Anterior cingulate cortex (tissue), 58 donors: ENCODE results near the gene NPAS3.

Source experiments
- DNase-seq, 58 donors: peaks; one replicate each; lab custom pipeline; 2025; lab: John Stamatoyannopoulos, UW

The NPAS3 gene

DNA sequence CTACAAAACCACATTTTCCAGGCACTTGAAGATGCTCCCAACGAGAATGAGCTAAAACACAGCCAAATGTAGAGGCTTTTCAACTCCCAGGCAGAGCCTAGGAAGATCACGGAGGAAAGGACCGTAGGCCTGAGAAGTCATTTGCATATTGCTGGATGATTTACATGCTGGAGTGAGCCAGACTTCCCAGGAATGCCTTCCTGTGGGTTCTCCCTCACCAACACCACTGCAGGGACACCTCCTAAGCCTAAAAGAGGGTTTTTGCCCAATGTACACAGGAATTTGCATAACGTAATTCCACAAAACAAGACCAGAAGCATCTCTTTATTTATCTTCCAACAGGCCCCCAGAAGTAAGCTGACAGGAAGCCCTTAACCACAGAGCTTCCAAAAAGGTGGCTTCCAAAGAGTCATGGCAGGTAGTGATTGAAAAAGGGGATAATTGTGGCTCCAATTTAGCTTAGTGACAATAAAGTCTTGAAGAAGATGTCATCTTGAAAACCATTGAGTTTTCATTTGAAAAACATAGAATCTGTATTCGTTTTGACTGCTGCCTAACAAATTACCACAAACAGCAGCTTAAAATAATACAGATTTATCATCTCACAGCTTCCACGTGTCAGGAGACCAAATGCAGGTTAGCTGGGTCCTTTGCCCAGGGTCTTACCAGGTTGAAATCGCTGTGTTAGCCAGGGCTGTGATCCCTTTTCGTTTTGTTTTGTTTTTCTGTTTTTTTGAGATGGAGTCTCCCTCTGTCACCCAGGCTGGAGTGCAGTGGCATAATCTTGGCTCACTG, 896.0 kb downstream of the NPAS3 start:
- no peak for DNase-seq

DNA sequence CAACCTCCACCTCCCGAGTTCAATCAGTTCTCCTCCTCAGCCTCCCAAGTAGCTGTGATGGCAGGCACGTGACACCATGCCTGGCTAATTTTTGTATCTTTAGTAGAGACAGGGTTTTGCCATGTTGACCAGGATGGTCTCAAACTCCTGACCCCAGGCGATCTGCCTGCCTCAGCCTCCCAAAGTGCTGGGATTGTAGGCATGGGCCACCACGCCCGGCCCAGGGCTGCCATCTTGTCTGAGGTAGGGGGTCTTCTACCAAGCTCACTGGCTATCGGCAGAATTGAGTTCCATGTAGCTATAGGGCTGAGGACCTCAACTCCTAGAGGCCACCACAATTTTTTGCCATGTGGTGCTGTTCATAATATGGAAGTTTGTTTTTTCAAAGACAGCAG, 896.6 kb downstream of the NPAS3 start:
- DNase-seq: no peak

DNA sequence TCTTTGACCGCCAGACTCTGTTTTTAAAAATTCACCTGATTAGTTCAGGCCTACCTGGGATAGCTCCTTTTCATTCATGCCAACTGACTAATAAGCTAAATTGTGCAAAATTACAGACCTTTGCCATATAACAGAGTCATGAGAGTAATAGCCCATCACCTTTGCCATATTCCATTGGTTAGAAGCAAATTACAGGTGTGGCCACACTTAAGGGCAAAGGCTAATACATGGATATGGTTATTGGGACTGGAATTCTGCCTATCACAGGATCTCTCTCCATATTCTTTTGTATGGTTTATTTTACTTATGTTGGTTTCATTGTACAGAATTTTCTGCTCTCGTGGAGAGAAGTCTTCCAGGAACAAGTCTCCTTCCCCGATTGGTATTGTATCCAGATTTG, 897.0 kb downstream of the NPAS3 start:
- DNase-seq: no peak

DNA sequence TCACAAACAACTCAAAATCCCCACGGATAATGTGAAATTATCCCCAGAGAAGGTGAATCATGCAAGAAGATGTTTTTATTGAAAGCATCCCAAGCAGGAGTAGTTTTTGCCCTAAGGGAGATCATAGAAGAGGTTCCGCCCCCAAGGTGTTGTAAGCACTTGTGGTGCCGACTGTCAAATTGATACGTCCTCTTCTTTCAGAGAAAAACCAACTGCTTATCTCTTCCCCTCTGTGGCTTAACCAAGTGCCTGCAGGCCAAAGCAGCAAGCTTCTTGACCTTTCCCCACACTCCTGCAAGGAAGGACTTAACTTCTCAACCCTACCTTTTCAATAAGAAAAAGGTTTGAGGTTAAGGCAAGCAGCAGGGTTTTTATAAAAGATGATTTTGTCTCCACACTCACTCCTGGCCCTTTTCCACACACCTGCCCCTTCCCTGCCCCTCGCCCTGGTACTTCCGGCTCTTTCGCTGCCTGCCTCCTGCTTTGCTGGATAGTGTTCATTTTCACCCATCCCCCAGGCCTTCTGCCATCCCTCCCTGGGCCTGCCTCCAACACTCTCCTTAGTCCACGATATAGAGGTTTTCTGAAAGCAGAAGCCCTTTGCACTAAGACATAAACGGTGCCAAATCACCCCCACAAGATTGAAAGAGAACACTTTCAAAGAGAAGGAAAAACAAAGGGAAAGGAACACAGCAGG, 897.7 kb downstream of the NPAS3 start:
- DNase-seq: peak in 32 of 58 donors; percentile 2 to 56 (median 22)

DNA sequence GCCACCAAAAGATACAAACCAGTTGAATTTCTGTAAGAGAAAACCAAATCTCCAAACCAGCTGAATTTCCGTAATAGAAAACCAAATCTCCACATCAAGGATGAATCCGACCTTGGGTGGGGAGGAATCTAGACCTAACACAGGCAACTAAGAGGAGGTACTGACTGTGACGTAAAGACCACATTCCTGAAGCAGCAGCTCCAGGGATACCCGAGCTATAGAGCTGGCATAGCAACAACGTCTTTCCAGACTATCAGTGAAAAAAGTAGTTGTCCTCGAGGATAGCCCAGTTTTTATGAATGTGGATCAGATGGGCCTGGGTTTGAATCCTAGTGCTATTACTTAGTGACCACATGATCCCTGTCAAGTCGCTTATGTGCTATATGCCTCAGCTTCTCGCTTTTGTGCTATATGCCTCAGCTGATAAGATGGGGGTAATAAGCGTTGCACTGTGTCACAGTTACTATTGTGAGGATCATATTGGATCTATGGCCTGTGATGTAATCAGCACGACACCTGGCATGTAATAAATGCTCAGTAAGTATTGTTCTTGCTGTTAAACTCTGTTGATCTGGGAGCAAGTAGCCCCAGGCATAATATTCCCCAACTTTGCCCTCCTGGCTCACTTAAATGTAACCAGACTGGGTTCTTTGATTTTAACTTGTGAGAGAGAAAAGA, 898.4 kb downstream of the NPAS3 start:
- no peak for DNase-seq

DNA sequence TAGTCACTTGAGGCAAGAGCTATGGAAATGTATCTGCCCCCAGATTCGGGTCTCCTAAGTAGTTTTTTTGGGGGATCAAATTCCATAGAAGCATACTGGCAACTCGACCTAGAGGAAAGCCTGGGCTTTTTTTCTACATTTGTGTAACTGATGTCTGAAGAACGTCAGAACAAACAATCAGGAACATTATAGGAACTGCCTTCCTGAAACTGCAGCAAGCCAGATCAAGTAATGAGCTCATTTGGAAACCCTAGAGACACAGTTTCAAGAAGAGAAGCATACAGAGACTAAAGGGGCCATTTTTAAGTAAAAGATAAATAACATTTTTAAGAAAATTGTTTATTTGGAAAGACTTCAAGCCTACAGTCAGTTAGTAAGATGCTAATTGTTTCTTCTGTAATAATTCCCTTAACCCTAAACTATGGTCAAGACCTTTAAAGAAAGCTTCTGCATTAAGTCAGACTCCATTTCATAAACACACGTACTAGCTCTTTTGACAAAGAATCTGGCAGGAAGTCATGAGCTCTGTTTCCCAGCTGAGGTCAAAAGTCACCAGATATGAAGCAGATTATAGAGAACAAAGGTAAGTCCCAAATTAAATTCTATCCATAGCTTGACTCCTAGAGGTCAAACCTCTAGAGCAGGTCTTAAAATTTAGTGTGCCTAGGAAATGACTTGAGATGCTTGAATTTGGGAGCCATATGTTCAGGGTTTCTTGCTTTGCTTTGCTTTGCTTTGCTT, 899.4 kb downstream of the NPAS3 start:
- no peak for DNase-seq

DNA sequence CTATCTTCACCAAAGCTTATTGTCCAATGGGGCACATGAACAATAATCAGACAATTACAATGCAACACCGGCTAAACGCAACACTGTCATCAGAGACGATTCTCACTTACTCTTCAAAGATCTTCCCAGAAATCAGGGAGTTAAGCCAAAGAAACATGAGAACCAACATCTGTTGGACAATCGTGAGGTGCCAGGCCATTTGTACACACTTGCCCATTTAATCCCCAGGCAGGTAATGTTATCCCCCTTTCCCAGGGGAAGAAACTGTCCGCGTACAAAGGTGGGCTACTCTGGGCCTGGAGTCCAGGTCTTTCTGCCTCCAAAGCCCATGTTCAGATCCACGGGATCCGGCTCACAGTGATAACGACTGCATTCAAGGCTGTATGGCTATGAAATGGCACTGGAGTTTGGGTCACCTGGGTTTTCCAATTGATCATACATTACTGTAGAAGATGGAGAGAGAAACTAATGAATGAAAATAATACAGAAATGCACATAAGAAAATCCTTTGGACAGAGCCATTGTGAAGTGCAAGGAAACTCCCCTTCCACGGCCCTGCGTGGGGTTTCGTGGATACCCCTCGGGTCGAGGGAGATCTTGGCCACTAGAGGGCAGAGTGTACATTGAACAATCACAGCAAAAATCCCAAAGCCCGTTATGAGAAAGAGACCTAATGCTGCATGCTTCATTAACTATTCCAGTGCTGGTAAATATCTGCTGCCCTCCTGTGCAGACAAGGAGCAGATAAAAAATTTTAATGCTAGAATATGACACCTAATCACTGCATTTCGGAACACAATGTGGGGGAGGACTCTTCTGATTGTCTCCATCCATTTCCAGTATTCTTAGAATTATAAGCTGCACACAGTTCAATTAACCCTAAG, 900.8 kb downstream of the NPAS3 start:
- DNase-seq: peak in 45 of 58 donors; percentile 0 to 70 (median 31)

DNA sequence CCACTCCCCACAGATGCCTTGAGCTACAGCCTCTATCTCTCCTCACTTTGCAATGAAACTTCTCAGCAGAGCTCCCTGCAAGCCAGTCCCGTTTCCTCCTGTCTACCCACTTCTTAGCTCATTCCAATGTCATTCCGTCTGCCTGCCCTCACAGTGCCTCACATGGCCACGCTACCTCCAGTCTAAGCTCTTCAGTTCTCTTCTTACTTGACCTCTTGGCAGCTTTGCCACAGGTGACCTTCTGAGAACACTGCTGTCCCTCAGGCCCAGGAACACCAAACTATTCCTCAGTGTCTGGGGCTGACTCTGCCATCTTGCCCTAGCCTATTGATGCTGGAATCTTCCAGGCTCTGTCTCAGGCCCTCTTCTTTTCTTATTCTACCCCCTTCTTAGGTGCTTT, 902.1 kb downstream of the NPAS3 start:
- no peak for DNase-seq

DNA sequence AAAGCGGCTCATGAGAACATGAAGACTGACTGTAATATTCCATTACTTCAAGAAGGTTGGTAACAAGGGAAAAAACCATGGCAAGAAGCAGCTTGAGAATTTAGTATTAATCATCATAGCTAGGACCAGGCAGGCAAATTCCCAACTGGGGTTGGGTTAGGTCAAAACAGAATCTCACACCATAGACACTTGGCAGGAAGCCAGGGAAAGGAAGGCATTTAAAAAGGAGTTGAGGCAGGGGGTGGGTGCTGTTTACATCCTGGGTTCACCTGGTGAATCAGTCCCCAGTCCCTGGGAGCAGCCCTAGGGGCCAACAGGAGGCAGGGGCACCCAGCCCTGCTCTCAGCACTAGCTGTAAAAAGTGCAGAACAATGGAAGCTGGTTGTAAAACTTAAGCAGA, 903.6 kb downstream of the NPAS3 start:
- DNase-seq: no peak

DNA sequence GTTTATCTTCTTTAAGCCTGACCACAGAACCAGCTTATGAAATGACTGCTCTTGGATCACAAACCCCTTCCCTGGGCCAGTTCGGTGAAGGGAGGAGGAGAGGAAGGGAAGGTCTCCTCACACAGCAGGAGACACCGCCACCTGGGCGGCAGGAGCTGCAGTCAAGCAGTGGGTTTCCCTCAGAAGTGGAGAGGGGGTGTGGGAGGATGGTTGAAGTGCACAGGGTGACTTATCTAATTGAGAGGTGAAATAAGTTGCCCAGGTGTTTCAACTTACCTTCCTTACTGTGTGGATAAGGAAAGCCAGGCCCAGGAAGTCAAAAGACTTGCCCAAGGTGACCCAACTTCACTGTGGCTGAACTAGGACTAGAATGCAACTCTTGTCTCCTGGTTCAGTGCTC, 905.4 kb downstream of the NPAS3 start:
- no peak for DNase-seq

DNA sequence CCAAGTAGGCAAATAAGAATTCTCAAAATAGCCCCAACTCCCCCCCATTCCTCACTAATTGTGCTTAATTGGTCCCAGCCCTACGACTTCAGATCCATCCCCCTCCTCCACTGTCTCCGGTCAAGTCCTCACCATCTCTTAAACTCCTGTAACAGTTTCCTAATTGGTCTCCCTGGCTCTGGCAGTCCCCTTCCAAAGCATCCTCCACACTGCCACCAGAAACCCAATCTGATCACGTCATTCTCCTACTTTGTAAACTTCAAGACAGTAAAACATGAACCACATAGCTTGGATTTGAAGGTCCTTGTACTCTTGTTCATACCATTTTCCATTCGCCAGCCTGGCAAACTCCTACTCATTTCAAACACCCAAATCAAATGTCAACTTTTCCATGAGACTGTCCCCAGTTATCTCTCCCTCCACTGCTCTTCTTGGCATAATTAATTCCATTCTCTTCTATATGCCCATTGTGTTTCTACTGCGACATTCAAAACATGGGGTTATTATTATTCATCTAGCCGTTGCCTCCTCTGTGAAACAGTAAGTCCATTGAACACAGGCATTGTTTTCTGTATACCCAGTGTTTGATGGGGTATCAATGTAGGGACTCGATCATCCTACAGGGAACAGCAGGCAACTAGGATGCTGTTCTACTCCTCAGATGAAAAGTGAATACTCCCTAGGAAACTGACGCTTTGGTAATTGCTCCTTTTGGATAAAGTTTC, 907.6 kb downstream of the NPAS3 start:
- peak in 11 of 58 donors; percentile 5 to 81 (median 29) for DNase-seq

DNA sequence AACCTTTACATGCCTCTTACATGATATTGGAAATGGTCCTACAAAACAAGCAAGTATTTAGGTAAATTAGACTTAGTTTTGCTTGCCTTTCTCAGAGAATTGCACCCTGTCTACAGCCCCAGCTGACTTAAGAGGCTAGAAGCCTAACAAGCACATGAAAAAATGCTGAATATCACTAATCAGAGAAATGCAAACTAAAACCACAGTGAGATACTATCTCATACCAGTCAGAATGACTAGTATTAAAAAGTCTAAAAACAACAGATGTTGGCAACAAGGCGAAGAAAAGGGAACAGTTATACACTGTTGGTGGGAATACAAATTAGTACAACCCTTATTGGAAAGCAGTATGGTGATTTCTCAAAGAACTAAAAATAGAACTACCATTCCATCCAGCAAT, 908.4 kb downstream of the NPAS3 start:
- no peak for DNase-seq

DNA sequence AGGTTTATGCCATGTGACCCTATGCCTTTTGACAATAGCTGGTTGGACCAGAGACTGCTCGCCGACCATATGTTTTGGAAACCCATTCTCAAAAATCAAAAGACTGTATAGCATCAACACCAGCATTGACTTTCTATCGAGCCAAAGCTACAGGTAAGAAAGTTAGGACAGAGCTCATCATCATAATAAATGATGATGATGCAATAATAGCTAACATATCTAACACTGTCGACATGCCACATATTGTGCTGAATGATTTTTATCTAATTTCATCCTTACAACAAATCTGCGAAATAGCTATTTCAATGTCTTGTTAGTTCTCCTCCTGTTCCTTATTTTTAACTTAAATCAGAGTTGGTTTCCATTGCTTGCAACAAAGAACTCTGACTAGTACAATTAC, 909.3 kb downstream of the NPAS3 start:
- DNase-seq: no peak

DNA sequence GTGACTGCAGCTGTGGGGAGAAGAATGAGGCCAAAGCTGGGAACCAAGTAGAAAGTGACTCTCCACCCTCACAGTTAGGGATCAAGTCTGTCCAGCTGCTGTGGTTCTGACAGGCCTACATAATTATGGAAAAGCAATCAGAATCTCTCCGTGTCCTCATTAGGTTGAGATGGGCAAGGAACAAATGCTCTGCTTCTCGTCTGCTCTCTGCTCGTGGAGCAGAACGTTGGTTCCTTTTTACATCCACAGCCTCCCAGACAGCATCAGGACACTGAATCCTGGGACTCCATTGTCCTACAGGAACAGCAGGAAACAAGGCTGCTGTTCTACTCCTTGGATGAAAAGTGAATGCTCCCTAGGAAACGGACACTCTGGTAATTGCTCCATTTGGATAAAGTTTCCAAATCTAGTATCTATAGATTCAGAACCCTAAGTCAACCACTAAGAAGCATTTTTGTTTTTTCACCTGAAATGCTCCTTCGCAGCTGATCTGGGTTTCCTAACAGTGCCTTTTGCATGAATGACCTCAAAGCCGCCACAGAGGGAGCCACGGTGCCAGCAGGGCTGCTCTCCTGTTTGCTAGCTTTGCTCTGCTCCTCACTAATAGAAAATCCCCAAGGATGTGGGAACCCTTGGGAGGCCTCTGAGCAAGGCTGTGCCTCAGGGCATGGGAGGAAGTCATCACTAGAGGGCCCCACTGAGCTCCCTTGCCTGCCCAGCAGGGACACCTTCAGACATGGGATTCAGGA, 910.2 kb downstream of the NPAS3 start:
- peak in 52 of 58 donors; percentile 1 to 78 (median 51) for DNase-seq

DNA sequence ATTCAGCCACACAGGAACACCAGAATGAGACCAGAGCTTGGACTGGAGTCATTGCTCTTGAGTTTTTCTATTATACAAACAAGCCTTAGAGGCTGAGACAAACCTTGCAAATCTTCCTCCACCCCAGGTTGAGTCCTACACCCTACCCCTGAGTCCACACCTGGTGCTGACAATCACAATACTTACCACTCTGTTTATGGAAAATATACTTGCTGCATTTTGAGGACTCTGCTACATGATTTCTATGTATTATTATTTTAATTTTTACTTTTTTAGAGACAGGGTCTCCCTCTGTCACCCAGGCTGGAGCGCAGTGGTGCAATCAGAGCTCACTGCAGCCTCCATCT, 910.7 kb downstream of the NPAS3 start:
- DNase-seq: no peak

DNA sequence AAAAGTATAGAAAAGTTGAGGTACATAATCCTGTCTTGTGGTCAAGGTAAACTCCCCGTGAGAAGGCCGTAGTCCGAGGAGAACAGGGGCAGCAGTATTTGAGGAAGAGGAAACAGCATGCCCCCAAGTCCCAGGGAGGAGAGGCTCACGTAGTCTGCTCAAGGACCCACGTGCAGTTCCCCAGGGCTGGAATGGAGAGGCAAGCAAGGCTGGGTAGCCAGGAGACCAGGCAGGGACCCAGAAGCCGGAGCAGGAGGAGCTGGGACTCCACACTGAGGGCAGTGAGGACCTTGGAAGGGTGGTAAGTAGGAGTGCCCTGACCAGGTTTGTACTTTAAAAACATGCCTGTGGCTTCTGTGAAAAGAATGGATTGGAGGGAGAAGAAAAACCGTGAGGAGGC, 912.1 kb downstream of the NPAS3 start:
- DNase-seq: no peak

DNA sequence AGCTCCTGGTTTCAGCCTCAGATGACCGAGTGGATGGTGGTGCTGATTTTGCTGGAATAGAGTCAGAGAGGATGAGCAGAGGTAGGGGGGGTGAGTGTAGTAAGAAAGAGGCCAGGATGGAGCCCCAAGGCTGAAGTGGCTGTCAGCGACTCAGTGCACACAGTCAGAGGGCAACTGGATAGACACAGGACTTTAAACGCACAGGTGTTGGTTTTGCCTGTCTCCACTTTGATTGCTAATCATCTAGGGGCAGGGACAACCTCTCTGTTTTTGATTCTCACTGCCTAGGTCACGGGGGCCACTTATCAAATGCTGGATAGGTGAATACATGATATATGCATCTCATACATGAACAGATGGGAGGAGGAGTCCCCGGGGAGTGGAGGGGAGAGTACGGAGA, 912.7 kb downstream of the NPAS3 start:
- DNase-seq: no peak

DNA sequence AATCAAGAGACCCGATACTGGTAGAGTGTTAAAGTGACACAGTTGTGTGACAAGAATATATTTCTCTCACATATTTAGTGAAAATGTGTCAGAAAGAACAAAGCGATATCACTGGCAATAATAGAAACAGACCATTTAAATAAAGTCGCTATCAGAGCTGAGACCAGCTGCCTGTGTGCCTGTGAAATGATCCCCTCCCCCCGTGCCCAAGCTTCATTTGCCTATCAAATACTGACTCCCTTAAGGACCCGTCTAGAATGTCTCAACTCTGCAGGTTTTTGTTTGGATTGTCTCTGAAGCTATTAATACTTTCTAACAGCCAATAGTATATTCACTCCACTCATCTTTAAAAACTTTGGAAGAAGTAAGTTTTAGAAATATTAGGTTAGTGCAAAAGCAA, 913.3 kb downstream of the NPAS3 start:
- DNase-seq: no peak
